Measurements from ENCODE around the gene C15orf39.

The C15orf39 gene

GRCh38 chr15:75171408-75171807 lies 30.3 kb upstream of the C15orf39 start:
- peak in 1 of 3 experiments; percentile 37 for DNase-seq (ENCODE audit: low read depth in 2 of 3, low spot score in 2 of 3)

GRCh38 chr15:75172284-75172820 lies 29.3 kb upstream of the C15orf39 start:
- DNase-seq (ENCODE audit: low read depth in 2 of 3, low spot score in 2 of 3): no peak

- DNase-seq (ENCODE audit: low read depth in 2 of 3, low spot score in 2 of 3): no peak
Observed at GRCh38 chr15:75174102-75174501, 27.6 kb upstream of the C15orf39 start.

GRCh38 chr15:75174729-75175128 lies 27.0 kb upstream of the C15orf39 start:
- DNase-seq (ENCODE audit: low read depth in 2 of 3, low spot score in 2 of 3): no peak

GRCh38 chr15:75176396-75176761 lies 25.3 kb upstream of the C15orf39 start:
- no peak for DNase-seq (ENCODE audit: low read depth in 2 of 3, low spot score in 2 of 3)

GRCh38 chr15:75177360-75178071 lies 24.2 kb upstream of the C15orf39 start:
- DNase-seq (ENCODE audit: low read depth in 2 of 3, low spot score in 2 of 3): no peak

- no peak for DNase-seq (ENCODE audit: low read depth in 2 of 3, low spot score in 2 of 3)
Observed at GRCh38 chr15:75178171-75178937, 23.3 kb upstream of the C15orf39 start.

GRCh38 chr15:75178938-75179745 lies 22.5 kb upstream of the C15orf39 start:
- DNase-seq (ENCODE audit: low read depth in 2 of 3, low spot score in 2 of 3): no peak

- DNase-seq (ENCODE audit: low read depth in 2 of 3, low spot score in 2 of 3): no peak
Observed at GRCh38 chr15:75179746-75180140, 21.9 kb upstream of the C15orf39 start.

GRCh38 chr15:75181780-75182179 lies 19.9 kb upstream of the C15orf39 start:
- no peak for DNase-seq (ENCODE audit: low read depth in 2 of 3, low spot score in 2 of 3)

GRCh38 chr15:75182187-75183131 lies 19.2 kb upstream of the C15orf39 start:
- DNase-seq (ENCODE audit: low read depth in 2 of 3, low spot score in 2 of 3): no peak

GRCh38 chr15:75185271-75186029 lies 16.2 kb upstream of the C15orf39 start:
- DNase-seq (ENCODE audit: low read depth in 2 of 3, low spot score in 2 of 3): no peak

- DNase-seq (ENCODE audit: low read depth in 2 of 3, low spot score in 2 of 3): no peak
Observed at GRCh38 chr15:75186044-75186443, 15.6 kb upstream of the C15orf39 start.

- DNase-seq (ENCODE audit: low read depth in 2 of 3, low spot score in 2 of 3): no peak
Observed at GRCh38 chr15:75188499-75188898, 13.2 kb upstream of the C15orf39 start.

GRCh38 chr15:75191235-75191634 lies 10.4 kb upstream of the C15orf39 start:
- DNase-seq (ENCODE audit: low read depth in 2 of 3, low spot score in 2 of 3): no peak

GRCh38 chr15:75192307-75192706 lies 9.4 kb upstream of the C15orf39 start:
- no peak for DNase-seq (ENCODE audit: low read depth in 2 of 3, low spot score in 2 of 3)

- no peak for DNase-seq (ENCODE audit: low read depth in 2 of 3, low spot score in 2 of 3)
Observed at GRCh38 chr15:75193272-75193671, 8.4 kb upstream of the C15orf39 start.

GRCh38 chr15:75193976-75194375 lies 7.7 kb upstream of the C15orf39 start:
- DNase-seq (ENCODE audit: low read depth in 2 of 3, low spot score in 2 of 3): no peak

- no peak for DNase-seq (ENCODE audit: low read depth in 2 of 3, low spot score in 2 of 3)
Observed at GRCh38 chr15:75194397-75194796, 7.3 kb upstream of the C15orf39 start.

All from activated CD8-positive, alpha-beta memory T cell treated with anti-CD3 and anti-CD28 coated beads for 48 hours (primary cell).